ENCODE data around the gene WDFY4. TPM values are rescaled to one million over a fixed set of nuclear protein-coding genes. Genes with fewer than 3 reads are reported as not detected.

The WDFY4 gene, protein sequence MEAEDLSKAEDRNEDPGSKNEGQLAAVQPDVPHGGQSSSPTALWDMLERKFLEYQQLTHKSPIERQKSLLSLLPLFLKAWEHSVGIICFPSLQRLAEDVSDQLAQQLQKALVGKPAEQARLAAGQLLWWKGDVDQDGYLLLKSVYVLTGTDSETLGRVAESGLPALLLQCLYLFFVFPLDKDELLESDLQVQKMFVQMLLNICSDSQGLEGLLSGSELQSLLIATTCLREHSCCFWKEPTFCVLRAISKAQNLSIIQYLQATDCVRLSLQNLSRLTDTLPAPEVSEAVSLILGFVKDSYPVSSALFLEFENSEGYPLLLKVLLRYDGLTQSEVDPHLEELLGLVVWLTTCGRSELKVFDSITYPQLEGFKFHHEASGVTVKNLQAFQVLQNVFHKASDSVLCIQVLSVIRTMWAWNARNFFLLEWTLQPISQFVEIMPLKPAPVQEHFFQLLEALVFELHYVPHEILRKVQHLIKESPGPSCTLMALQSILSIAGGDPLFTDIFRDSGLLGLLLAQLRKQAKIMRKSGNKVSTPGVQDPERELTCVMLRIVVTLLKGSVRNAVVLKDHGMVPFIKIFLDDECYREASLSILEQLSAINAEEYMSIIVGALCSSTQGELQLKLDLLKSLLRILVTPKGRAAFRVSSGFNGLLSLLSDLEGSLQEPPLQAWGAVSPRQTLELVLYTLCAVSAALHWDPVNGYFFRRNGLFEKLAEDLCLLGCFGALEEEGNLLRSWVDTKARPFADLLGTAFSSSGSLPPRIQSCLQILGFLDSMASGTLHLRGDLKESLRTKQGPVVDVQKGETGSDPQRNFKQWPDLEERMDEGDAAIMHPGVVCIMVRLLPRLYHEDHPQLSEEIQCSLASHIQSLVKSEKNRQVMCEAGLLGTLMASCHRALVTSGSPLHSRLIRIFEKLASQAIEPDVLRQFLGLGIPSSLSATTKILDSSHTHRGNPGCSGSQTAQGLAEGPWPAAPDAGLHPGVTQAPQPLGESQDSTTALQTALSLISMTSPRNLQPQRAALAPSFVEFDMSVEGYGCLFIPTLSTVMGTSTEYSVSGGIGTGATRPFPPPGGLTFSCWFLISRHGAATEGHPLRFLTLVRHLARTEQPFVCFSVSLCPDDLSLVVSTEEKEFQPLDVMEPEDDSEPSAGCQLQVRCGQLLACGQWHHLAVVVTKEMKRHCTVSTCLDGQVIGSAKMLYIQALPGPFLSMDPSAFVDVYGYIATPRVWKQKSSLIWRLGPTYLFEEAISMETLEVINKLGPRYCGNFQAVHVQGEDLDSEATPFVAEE (N-terminal part only)
- total RNA-seq: not detected in 2 replicates

DNA sequence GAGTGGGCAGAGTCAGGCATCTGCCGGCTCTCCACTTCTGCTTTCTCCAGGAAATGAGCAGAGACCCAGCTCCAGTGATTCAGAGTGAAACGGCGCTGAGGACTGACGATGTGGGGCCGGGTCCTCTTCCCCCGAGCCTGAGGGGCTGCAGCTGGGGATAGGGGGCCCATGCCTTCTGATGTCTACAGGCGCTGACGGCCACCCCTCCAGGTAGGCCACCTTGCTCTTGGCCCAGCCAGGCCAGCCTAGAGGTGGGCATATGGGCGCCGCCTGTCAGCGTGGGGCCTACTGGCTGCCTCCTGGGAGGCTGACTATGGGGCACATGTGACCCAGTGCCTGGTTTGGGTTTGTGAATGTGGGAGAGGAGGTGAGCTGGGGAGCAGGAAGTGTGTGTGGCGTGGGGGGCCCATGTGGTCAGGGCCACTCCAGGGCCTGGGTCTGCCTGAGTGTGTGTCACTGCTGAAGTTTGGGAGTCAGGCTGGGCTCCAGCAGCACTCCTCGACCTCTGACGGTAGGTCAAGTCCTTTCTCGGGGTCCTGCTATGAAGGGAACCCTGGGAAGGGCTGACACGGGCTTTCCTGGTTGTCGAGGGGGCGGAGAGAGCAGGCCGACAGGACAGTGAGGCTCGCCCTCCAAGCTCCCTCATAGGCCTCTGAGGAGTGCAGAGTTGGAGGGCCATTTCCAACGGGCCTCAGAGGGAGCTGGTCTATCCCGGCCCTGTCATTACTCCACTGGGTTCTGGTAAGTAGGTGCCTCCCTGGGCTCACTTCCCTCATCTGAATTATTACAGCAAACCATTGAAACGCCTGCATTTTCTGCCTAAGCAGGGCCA, at the start of gene WDFY4:
Gene WDFY4 (plus strand): TSS at position 82 of the 832 bp plus-strand sequence. CDS start 24,860 bp downstream, outside the sequence.

DNA sequence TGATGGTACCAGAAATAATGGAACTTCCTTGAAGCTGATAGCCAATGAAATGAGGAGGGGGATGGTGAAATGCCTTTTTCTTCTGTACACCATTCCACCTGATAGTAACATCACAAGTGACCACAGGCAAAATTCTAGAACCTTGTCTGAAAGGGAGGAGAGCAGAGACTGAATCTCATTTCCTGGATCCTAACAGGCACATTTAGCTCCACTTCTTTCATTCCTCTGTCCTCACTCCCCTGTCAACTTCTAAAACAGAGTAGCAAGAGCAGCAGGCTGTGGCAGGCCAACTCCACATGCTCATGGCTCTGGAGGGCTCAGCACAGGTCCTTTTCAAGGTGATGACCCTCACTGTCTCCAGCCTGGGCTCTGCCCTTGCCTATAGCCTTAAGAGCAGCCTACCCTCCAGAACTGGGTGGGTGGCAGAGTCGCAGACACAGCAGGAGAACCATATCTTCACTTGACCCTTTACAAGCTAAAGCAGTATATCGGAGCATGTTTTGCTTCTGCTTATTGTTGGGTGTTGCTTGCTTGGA, 255.2 kb downstream of the WDFY4 start, which contains the start of gene LRRC18:
Gene LRRC18 (minus strand): TSS at position 51 of the 536 bp plus-strand sequence. CDS start 25,685 bp downstream, outside the sequence.

Other genes starting within 250 kb of the WDFY4 start
- 34.2 and 46.1 TPM in 2 replicates for gene ARHGAP22, start 79.8 kb upstream of the WDFY4 start, total RNA-seq

All from bronchial smooth muscle cell (primary cell).